NCI-H2107 treated with DMSO at 0.1 percent for 48 hours (cell line): ENCODE measurements around the gene LRIG3.
"Not testable (repeated sequence)": the region's sequence is repeated elsewhere in the genome, so short reads cannot be mapped to it uniquely, and the experiment has no call there.

Experiments
- DNase-seq: peaks from one replicate; lab custom pipeline; 2025; ENCODE audit not compliant: unreplicated experiment; lab: John Stamatoyannopoulos, UW

LRIG3 gene

GRCh38 chr12:58858030-58858429 is 62.3 kb downstream of the LRIG3 start:
- no peak for DNase-seq

DNA sequence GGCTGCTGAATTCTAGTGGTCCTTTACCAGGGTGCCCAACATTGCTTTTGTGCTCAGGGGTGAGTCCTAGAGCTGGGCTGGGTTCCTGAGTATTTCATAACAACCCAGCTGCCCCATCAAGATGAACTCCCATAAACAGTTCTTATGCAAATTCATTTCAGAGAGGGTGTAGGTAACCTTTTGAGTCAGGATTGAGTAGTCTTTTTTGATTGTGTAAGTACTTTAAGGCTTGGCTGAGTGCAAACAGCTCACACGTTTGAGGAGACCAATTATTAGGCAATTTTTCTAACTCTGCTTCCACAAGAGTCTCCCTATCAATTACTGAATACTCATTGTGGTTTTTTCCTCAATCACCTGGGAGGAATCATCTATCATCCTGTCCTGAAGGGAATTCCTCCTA is 63.1 kb downstream of the LRIG3 start:
- not testable (repeated sequence) for DNase-seq

DNA sequence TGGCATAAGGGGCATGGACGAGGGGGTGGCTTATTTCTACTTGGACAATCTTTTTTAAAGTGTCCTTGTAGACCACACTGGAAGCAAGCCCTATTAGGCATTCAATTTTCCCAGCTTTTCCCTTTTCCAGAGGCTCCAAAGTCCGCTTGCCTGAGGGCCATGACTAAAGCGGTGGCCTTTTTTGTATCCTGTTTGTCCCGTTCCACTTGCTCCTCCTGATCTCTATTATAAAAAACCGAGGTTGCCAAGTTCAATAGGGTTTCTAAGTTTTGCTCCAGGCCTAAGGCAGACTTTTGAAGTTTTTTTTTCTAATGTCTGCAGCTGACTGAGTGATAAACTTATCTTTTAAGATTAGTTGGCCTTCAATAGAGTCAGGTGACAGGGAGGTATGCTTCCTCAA is 64.7 kb downstream of the LRIG3 start:
- DNase-seq, result not testable (repeated sequence)

DNA sequence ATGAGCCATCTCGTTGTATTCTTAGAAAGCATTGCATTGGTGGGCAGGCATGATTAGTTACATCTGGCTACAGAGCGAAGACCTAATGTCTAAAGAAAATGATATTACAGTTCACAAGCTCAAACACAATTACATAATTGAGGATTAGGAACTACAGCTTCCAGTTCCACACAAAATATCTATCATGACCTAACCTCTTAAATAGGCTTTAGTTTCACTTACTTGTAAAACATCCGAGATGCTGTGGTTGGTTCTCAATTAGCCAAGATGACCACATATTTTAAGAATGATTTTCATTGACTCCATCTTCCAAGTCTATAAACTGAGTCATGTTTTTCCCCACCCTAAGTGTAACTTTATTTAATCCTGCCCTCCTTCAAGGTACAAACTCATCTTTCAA is 69.5 kb downstream of the LRIG3 start:
- DNase-seq, result no peak

GRCh38 chr12:58847901-58848600 is 72.3 kb downstream of the LRIG3 start:
- DNase-seq, result no peak

GRCh38 chr12:58844161-58844560 is 76.1 kb downstream of the LRIG3 start:
- DNase-seq, result no peak

DNA sequence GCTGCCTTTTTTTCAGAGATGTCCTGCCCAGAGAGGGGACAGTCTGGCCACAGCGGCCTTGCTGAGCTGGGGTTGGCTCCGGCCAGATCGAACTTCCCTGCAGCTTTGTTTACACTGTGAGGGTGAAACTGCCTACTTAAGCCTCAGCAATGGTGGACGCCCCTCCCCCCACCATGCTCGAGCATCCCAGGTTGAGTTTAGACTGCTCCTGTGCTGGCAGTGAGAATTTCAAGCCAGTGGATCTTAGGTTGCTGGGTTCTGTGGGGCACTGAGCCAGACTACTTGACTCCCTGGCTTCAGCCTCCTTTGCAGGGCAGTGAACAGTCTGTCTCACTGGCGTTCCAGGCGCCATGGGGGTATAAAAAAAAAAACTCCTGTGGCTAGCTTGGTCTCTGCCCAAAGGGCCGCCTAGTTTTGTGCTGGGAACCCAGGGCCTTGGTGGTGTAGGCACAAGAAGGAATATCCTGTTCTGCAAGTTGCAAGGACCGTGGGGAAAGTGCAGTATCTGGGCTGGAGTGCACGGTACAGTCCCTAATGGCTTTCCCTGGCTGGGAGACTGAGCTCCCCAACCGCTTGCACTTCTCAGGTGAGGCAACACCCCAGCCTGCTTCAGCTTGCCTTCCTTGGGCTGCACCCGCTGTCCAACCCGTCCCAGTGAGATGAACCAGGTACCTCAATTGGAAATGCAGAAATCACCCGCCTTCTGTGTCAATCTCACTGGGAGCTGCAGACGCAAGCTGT is 79.1 kb downstream of the LRIG3 start:
- DNase-seq, result no peak

GRCh38 chr12:58833853-58834252 is 86.5 kb downstream of the LRIG3 start:
- DNase-seq, result peak; percentile 28

DNA sequence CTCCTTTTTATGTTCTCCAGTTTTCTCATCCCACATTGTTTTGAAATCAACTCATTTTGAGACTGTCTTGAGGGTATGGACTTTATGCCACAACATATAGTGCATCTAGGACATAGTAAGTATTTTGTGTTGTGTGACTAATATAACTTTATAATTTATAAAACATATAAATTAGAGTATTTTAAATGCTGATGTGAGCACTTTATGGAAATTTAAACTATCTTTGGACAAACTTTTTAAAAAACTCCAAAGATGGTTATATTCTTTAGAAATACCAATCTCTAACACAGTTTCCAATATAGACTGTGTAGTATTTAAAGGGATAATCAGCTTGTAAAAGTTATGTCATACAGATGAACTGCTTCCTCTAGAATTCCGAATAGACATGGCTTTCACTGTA is 87.4 kb downstream of the LRIG3 start:
- DNase-seq, result no peak
